Loucy (cell line): Measurements from ENCODE around the gene TAF12.
A peak's percentile ranks its signal among the peaks of the same experiment; 100 is the strongest.

Experiments used
- CTCF ChIP-seq: fragments of 200-600 bp; sonication (generic); conservative IDR thresholded peaks from 2 replicates; pipeline ENCODE4 v1.5.1; 2014; ENCODE audit warnings: mild to moderate bottlenecking, antibody characterized with exemption, low read length
- EZH2phosphoT487 ChIP-seq: fragments of 200-600 bp; IDR thresholded peaks from 2 replicates; pipeline ENCODE4 v1.6.1; 2018; ENCODE audit warnings: antibody characterized with exemption, mild to moderate bottlenecking, moderate library complexity, borderline replicate concordance

GRCh38 chr1:28602536-28603439, 40.1 kb downstream of the TAF12 start:
- TF ChIP-seq CTCF (peak; percentile 89), EZH2phosphoT487 (no peak)
